Psoas muscle (tissue), 8 donors: ENCODE measurements around the gene C19orf38. TPM values are rescaled to one million over a fixed set of nuclear protein-coding genes. Genes with fewer than 3 reads are reported as not detected.

ENCODE experiments used
- ATAC-seq, 4 donors: fragments of 200-7000 bp; cut with Tn5 transposase; one replicate each; pipeline ENCODE4 v1.9.1; 2020; ENCODE audit warnings: moderate library complexity in 3 of 4, mild to moderate bottlenecking in 2 of 4
- DNase-seq, 2 donors: peaks; one replicate each; pipeline ENCODE4 v3.0.0-alpha.2; 2020
- H3K27ac ChIP-seq: fragments of 200-600 bp; one replicate; pipeline ENCODE4 v1.8.0; 2022
- H3K27me3 ChIP-seq, 3 donors: fragments of 200-600 bp in 1 of 3; one replicate each; pipeline versions ENCODE4 v1.6.1 to v1.8.0; 2013 to 2022; ENCODE audit warnings: low read length in 2 of 3, mild to moderate bottlenecking in 2 of 3, moderate library complexity in 1 of 3; ENCODE audit not compliant: insufficient read depth in 3 of 3
- H3K36me3 ChIP-seq, 2 donors: fragments of 200-600 bp in 1 of 2; one replicate each; pipeline versions ENCODE4 v1.6.1 to v1.8.0; 2013 to 2022; ENCODE audit warnings: low read depth in 1 of 2, mild to moderate bottlenecking in 1 of 2, moderate library complexity in 1 of 2; ENCODE audit not compliant: insufficient read depth in 1 of 2
- H3K4me1 ChIP-seq: fragments of 200-600 bp; one replicate; pipeline ENCODE4 v1.8.0; 2022
- H3K4me3 ChIP-seq: fragments of 200-600 bp; one replicate; pipeline ENCODE4 v1.8.0; 2022; ENCODE audit warnings: mild to moderate bottlenecking
- H3K9me3 ChIP-seq: fragments of 200-600 bp; one replicate; pipeline ENCODE4 v1.8.0; 2022
- CTCF ChIP-seq: fragments of 200-600 bp; IDR thresholded peaks from one replicate; pipeline ENCODE4 v1.8.0; 2022; ENCODE audit warnings: antibody characterized with exemption
- WGBS, 3 donors: extraction: QIAGEN DNeasy Blood & Tissue Kit; methylation state at CpG; one replicate each; pipeline versions ENCODE4 v1.1.6 to v1.1.7; 2013; 5-methylcytosine and 5-hydroxymethylcytosine counted together
- intact Hi-C, 2 donors: fragments of 100-400 bp; cut with DNase I; formaldehyde crosslinking; loops; one replicate each; pipeline versions ENCODE4 v1.11.0 to v1.14.2; 2022
- polyA plus RNA-seq, 3 donors: library from polyadenylated mRNA; stranded (reverse); fragments of 200-250 nt; gene quantifications; one replicate each; pipeline ENCODE4 v1.2.3, GENCODE V29; 2013
- total RNA-seq, 4 donors: library from RNA; stranded (reverse); fragmentation: NEBNext Ultra II Directional in 2 of 4; extraction: Animal tissue kit (Norgen Biotek cat#: 25700) in 2 of 4; gene quantifications; one replicate each; pipeline versions ENCODE4 v1.2.1 to v1.2.4, GENCODE V29; 2021 to 2023
- donor health status: healthy with polysubstance abuse.
- donor health status: DM: no; HTN: no; CAD: no; lungs with moderate emphysema.
- donor health status: Bipolar disorder and iron deficiency.
- donor health status: healthy.
- donor health status: DM: yes; HTN: yes; CAD: no.
- donor health status: DM: no; HTN: no; CAD: no.
- donor health status: DM: no; HTN: no; CAD: no.
- donor health status: DM: yes; HTN: yes; CAD: no.

The C19orf38 gene
- total and polyA plus RNA-seq, 7 donors, result 0.30 to 2.9 (median 1.3) TPM

GRCh38 chr19:10838377-10838776 is 9.8 kb upstream of the C19orf38 start:
- H3K4me3 ChIP-seq, result no peak overlapping the region
- no peak for DNase-seq
- no peak for TF ChIP-seq CTCF
- ATAC-seq, result no peak
- no peaks in the 10 kb centered on the region for H3K27me3 ChIP-seq
- no peak overlapping the region for H3K27ac ChIP-seq
- WGBS, 3 donors, result 80 to 85% (median 84%) methylated on average over 11 of the region's 11 CpGs
- peaks cover 0 to 12% of the 10 kb centered on the region in 2 donors for H3K36me3 ChIP-seq
- intact Hi-C loops, result no loop called here
- peaks cover 7% of the 10 kb centered on the region for H3K4me1 ChIP-seq
- H3K9me3 ChIP-seq, result peaks cover 5% of the 10 kb centered on the region

GRCh38 chr19:10839114-10840050 is 8.8 kb upstream of the C19orf38 start:
- WGBS, 3 donors, result 83 to 88% (median 83%) methylated on average over 10 of the region's 10 CpGs
- DNase-seq (no peak), ATAC-seq (no peak)
- Histone ChIP-seq H3K36me3 (peaks cover 0 to 4% of the 10 kb centered on the region in 2 donors), H3K4me3 (no peak overlapping the region), H3K4me1 (peaks cover 7% of the 10 kb centered on the region), H3K27me3 (no peaks in the 10 kb centered on the region), H3K27ac (no peak overlapping the region), H3K9me3 (peaks cover 5% of the 10 kb centered on the region)
- TF ChIP-seq CTCF, result no peak
- intact Hi-C loops, result no loop called here

GRCh38 chr19:10842788-10843187 is 5.4 kb upstream of the C19orf38 start:
- Histone ChIP-seq H3K27me3 (no peaks in the 10 kb centered on the region), H3K9me3 (no peaks in the 10 kb centered on the region), H3K27ac (no peak overlapping the region), H3K4me3 (no peak overlapping the region), H3K36me3 (no peaks in the 10 kb centered on the region), H3K4me1 (no peaks in the 10 kb centered on the region)
- no peak for TF ChIP-seq CTCF
- DNase-seq (no peak), ATAC-seq (no peak)
- intact Hi-C loops, result no loop called here
- 78 to 83% (median 82%) methylated on average over 7 of the region's 7 CpGs for WGBS, 3 donors

- DNase-seq (no peak), ATAC-seq (no peak)
- Histone ChIP-seq H3K4me1 (no peaks in the 10 kb centered on the region), H3K9me3 (no peaks in the 10 kb centered on the region), H3K4me3 (no peak overlapping the region), H3K27ac (no peak overlapping the region), H3K27me3 (no peaks in the 10 kb centered on the region), H3K36me3 (no peaks in the 10 kb centered on the region)
- 82 to 87% (median 85%) methylated on average over 2 of the region's 2 CpGs for WGBS, 3 donors
- intact Hi-C loops, result no loop called here
- TF ChIP-seq CTCF, result no peak
Measured at GRCh38 chr19:10846500-10847202, 1.6 kb upstream of the C19orf38 start.
